IMR-90 (cell line): ENCODE results near the gene VSIR.

Experiments
- CEBPB ChIP-seq: IDR thresholded peaks from 2 replicates; pipeline ENCODE4 v1.6.1; 2012; ENCODE audit warnings: low read depth, low read length, improper control_type of control experiment
- MAFK ChIP-seq: IDR thresholded peaks from 2 replicates; pipeline ENCODE4 v1.6.1; 2012; ENCODE audit warnings: low read depth, low read length, improper control_type of control experiment
- MAZ ChIP-seq: IDR thresholded peaks from 2 replicates; pipeline ENCODE4 v1.6.1; 2012; ENCODE audit warnings: low read depth, mild to moderate bottlenecking, low read length, improper control_type of control experiment, moderate library complexity, borderline replicate concordance
- POLR2A ChIP-seq: IDR thresholded peaks from 2 replicates; pipeline ENCODE4 v1.6.1; 2012; ENCODE audit warnings: mild to moderate bottlenecking, low read depth, low read length
- RAD21 ChIP-seq: IDR thresholded peaks from 2 replicates; pipeline ENCODE4 v1.6.1; 2012; ENCODE audit warnings: low read length, improper control_type of control experiment
- SMC3 ChIP-seq: fragments of 150-350 bp; IDR thresholded peaks from 2 replicates; pipeline ENCODE4 v1.6.1; 2016; ENCODE audit warnings: low read depth, mild to moderate bottlenecking, antibody characterized with exemption, low read length, moderate library complexity
- TF ChIP-seq, protein P1 (sequence below): conservative IDR thresholded peaks from 2 replicates; pipeline ENCODE4 v1.5.1; 2012; ENCODE audit warnings: mild to moderate bottlenecking, low read depth, low read length, improper control_type of control experiment
- TF ChIP-seq, protein P2 (sequence below): fragments of 150-350 bp; IDR thresholded peaks from 2 replicates; pipeline ENCODE4 v1.6.1; 2017; ENCODE audit warnings: mild to moderate bottlenecking, antibody characterized with exemption, low read length, low read depth

DNA sequence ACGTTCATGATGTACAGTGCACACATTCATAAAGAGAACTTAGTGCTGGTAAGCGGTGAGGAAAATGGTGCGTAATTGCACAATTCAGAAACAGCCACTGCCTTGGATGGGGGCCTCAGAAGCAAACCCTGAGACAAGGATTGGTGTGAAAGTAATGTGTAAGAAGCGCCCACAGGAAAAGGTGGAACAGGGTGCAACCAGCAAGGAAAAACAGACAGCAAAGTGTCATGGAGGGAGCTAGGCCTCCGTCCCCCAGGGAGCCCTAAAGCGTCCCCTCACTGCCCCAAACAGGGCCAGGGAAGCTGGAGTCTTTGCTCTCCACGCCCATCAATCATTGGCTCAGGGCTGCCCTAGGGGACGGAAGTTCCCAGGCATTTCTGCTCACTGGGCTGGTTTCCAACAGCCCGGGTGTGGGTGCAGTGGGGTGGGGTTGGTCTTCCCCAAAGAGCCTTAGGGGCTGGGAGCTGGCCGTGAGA is 44.1 kb downstream of the VSIR start:
- TF ChIP-seq MAZ, result no peak
- TF ChIP-seq, protein P1, sequence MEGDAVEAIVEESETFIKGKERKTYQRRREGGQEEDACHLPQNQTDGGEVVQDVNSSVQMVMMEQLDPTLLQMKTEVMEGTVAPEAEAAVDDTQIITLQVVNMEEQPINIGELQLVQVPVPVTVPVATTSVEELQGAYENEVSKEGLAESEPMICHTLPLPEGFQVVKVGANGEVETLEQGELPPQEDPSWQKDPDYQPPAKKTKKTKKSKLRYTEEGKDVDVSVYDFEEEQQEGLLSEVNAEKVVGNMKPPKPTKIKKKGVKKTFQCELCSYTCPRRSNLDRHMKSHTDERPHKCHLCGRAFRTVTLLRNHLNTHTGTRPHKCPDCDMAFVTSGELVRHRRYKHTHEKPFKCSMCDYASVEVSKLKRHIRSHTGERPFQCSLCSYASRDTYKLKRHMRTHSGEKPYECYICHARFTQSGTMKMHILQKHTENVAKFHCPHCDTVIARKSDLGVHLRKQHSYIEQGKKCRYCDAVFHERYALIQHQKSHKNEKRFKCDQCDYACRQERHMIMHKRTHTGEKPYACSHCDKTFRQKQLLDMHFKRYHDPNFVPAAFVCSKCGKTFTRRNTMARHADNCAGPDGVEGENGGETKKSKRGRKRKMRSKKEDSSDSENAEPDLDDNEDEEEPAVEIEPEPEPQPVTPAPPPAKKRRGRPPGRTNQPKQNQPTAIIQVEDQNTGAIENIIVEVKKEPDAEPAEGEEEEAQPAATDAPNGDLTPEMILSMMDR, result no peak
- TF ChIP-seq MAFK, result no peak
- TF ChIP-seq, protein P2, sequence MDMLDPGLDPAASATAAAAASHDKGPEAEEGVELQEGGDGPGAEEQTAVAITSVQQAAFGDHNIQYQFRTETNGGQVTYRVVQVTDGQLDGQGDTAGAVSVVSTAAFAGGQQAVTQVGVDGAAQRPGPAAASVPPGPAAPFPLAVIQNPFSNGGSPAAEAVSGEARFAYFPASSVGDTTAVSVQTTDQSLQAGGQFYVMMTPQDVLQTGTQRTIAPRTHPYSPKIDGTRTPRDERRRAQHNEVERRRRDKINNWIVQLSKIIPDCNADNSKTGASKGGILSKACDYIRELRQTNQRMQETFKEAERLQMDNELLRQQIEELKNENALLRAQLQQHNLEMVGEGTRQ, result no peak
- no peak for TF ChIP-seq POLR2A
- no peak for TF ChIP-seq RAD21
- TF ChIP-seq CEBPB, result 0 out of 2 replicates have a peak, but pooled peaks have one; percentile 5
- TF ChIP-seq SMC3, result no peak
